Measurements from ENCODE around the gene DHH. TPM values are rescaled to one million over a fixed set of nuclear protein-coding genes. Genes with fewer than 3 reads are reported as not detected.
A peak's percentile ranks its signal among the peaks of the same experiment; 100 is the strongest.

DHH gene
- total and polyA plus RNA-seq, 7 experiments from 2014 or later: 0.24 to 0.91 (median 0.76) TPM; not detected in 2

GRCh38 chr12:49088932-49089330 lies 5.7 kb downstream of the DHH start:
- DNase-seq (no peak), ATAC-seq (no peak)
- Mint-ChIP-seq H3K27me3 (peaks cover 37 to 64% (median 54%) of the 10 kb centered on the region in 5 donors), H3K36me3 (no peaks in the 10 kb centered on the region), H3K9me3 (peaks cover 0 to 2% (median 0%) of the 10 kb centered on the region in 11 donors), H3K4me3 (peak overlapping the region in 6 of 10 donors; percentile 8 to 53 (median 42)), H3K27ac (no peak overlapping the region), H3K4me1 (peaks cover 22 to 59% (median 44%) of the 10 kb centered on the region in 7 donors)
- Histone ChIP-seq H3K36me3 (ENCODE audit: control insufficient read depth in 2 of 3, insufficient read depth in 3 of 3, low read length in 3 of 3) (no peaks in the 10 kb centered on the region), H3K27me3 (ENCODE audit: control insufficient read depth in 2 of 2, insufficient read depth in 2 of 2, low read length in 2 of 2) (peaks cover 18 to 40% of the 10 kb centered on the region in 2 donors), H3K4me3 (ENCODE audit: low read length) (no peak overlapping the region), H3K4me1 (ENCODE audit: control insufficient read depth in 2 of 2, insufficient read depth in 2 of 2, low read length in 2 of 2) (peaks cover 37 to 42% of the 10 kb centered on the region in 2 donors), H3K27ac (ENCODE audit: low read depth, low read length) (no peak overlapping the region), H3K9me3 (ENCODE audit: control insufficient read depth in 2 of 3, low read length in 3 of 3) (no peaks in the 10 kb centered on the region)
- ChIA-PET POLR2A (interaction anchor here (0.7 to 3.0 kb wide), 9 partner anchors 9 to 653 kb away, joined by 3 to 26 read pairs (median 4); partner anchors contain the start of genes LMBR1L, TMBIM6, TUBA1A and TUBA1B), CTCF (interaction anchor here (0.6 to 5.8 kb wide), 18 partner anchors 10 to 236 kb away, joined by 3 to 55 read pairs (median 6); partner anchors contain the start of genes DDX23, LMBR1L, RHEBL1 and TUBA1A)
- intact Hi-C loops (cut with micrococcal nuclease): loop anchor here (1.0 to 2.0 kb wide), 9 partner anchors 9 to 146 kb away; partner anchors contain the start of genes LMBR1L (in 2 of the 2) and TUBA1A (in 1 of the 2)

GRCh38 chr12:49088150-49088931 lies 6.3 kb downstream of the DHH start:
- Histone ChIP-seq H3K27me3 (ENCODE audit: control insufficient read depth in 2 of 2, insufficient read depth in 2 of 2, low read length in 2 of 2) (peaks cover 14 to 37% of the 10 kb centered on the region in 2 donors), H3K9me3 (ENCODE audit: control insufficient read depth in 2 of 3, low read length in 3 of 3) (no peaks in the 10 kb centered on the region), H3K4me3 (ENCODE audit: low read length) (no peak overlapping the region), H3K4me1 (ENCODE audit: control insufficient read depth in 2 of 2, insufficient read depth in 2 of 2, low read length in 2 of 2) (peaks cover 35 to 40% of the 10 kb centered on the region in 2 donors), H3K36me3 (ENCODE audit: control insufficient read depth in 2 of 3, insufficient read depth in 3 of 3, low read length in 3 of 3) (no peaks in the 10 kb centered on the region), H3K27ac (ENCODE audit: low read depth, low read length) (no peak overlapping the region)
- DNase-seq (peak; percentile 39 to 73 (median 70)), ATAC-seq (peak; percentile 94)
- H3K27ac Mint-ChIP-seq: peak overlapping the region in 2 of 9 donors; percentile 5 to 34
- H3K4me3 Mint-ChIP-seq: peak overlapping the region in 7 of 10 donors; percentile 11 to 59 (median 48)
- POLR2A ChIA-PET: interaction anchor here (0.7 to 3.0 kb wide), 8 partner anchors 22 to 653 kb away, joined by 3 to 26 read pairs (median 8); partner anchors contain the start of genes KMT2D, LMBR1L, TMBIM6 and TUBA1A
- no peaks in the 10 kb centered on the region for H3K36me3 Mint-ChIP-seq
- intact Hi-C loops (cut with micrococcal nuclease): loop anchor here (1.0 to 2.0 kb wide), 9 partner anchors 10 to 147 kb away; partner anchors contain the start of genes LMBR1L (in 2 of the 2) and TUBA1A (in 1 of the 2)
- CTCF ChIA-PET: interaction anchor here (0.8 to 5.8 kb wide), 19 partner anchors 10 to 236 kb away, joined by 3 to 55 read pairs (median 6); partner anchors contain the start of genes DDX23, LMBR1L, RHEBL1 and TUBA1A
- H3K9me3 Mint-ChIP-seq: peaks cover 0 to 2% (median 0%) of the 10 kb centered on the region in 11 donors
- H3K4me1 Mint-ChIP-seq: peaks cover 22 to 53% (median 38%) of the 10 kb centered on the region in 7 donors
- H3K27me3 Mint-ChIP-seq: peaks cover 32 to 58% (median 48%) of the 10 kb centered on the region in 5 donors

GRCh38 chr12:49086116-49086515 lies 8.5 kb downstream of the DHH start:
- intact Hi-C loops (cut with micrococcal nuclease): no loop called here
- no peaks in the 10 kb centered on the region for H3K9me3 ChIP-seq (ENCODE audit: control insufficient read depth in 2 of 3, low read length in 3 of 3)
- ATAC-seq (no peak), DNase-seq (no peak)
- no peaks in the 10 kb centered on the region for H3K36me3 Mint-ChIP-seq
- ChIA-PET POLR2A (interaction anchor here (1.7 kb wide), 2 partner anchors 44 to 103 kb away, joined by 6 read pairs; partner anchors contain the start of gene TUBA1A), CTCF (interaction anchor here (0.6 to 5.8 kb wide), 11 partner anchors 8 to 326 kb away, joined by 3 to 55 read pairs (median 3); partner anchors contain the start of genes DHH, RHEBL1 and TUBA1B)
- no peak overlapping the region for H3K27ac Mint-ChIP-seq
- no peak overlapping the region for H3K4me3 ChIP-seq (ENCODE audit: low read length)
- peaks cover 25 to 28% of the 10 kb centered on the region in 2 donors for H3K4me1 ChIP-seq (ENCODE audit: control insufficient read depth in 2 of 2, insufficient read depth in 2 of 2, low read length in 2 of 2)
- H3K4me3 Mint-ChIP-seq: no peak overlapping the region
- H3K9me3 Mint-ChIP-seq: peaks cover 0 to 2% (median 0%) of the 10 kb centered on the region in 11 donors
- H3K36me3 ChIP-seq (ENCODE audit: control insufficient read depth in 2 of 3, insufficient read depth in 3 of 3, low read length in 3 of 3): no peaks in the 10 kb centered on the region
- H3K27me3 Mint-ChIP-seq: peaks cover 15 to 46% (median 30%) of the 10 kb centered on the region in 5 donors
- peaks cover 14 to 22% of the 10 kb centered on the region in 2 donors for H3K27me3 ChIP-seq (ENCODE audit: control insufficient read depth in 2 of 2, insufficient read depth in 2 of 2, low read length in 2 of 2)
- no peak overlapping the region for H3K27ac ChIP-seq (ENCODE audit: low read depth, low read length)
- peaks cover 9 to 38% (median 23%) of the 10 kb centered on the region in 7 donors for H3K4me1 Mint-ChIP-seq

GRCh38 chr12:49084438-49084837 lies 10.2 kb downstream of the DHH start:
- Histone ChIP-seq H3K9me3 (ENCODE audit: control insufficient read depth in 2 of 3, low read length in 3 of 3) (no peaks in the 10 kb centered on the region), H3K4me1 (ENCODE audit: control insufficient read depth in 2 of 2, insufficient read depth in 2 of 2, low read length in 2 of 2) (peaks cover 11 to 13% of the 10 kb centered on the region in 2 donors), H3K27me3 (ENCODE audit: control insufficient read depth in 2 of 2, insufficient read depth in 2 of 2, low read length in 2 of 2) (peaks cover 10 to 11% of the 10 kb centered on the region in 2 donors), H3K27ac (ENCODE audit: low read depth, low read length) (no peak overlapping the region), H3K4me3 (ENCODE audit: low read length) (no peak overlapping the region), H3K36me3 (ENCODE audit: control insufficient read depth in 2 of 3, insufficient read depth in 3 of 3, low read length in 3 of 3) (no peaks in the 10 kb centered on the region)
- Mint-ChIP-seq H3K36me3 (no peaks in the 10 kb centered on the region), H3K9me3 (no peaks in the 10 kb centered on the region), H3K27me3 (peaks cover 5 to 32% (median 18%) of the 10 kb centered on the region in 5 donors), H3K4me3 (no peak overlapping the region), H3K27ac (no peak overlapping the region), H3K4me1 (peaks cover 0 to 26% (median 9%) of the 10 kb centered on the region in 7 donors)
- CTCF ChIA-PET: interaction anchor here (0.7 to 5.8 kb wide), 6 partner anchors 15 to 1040 kb away, joined by 3 to 55 read pairs (median 4); partner anchors contain the start of gene RHEBL1
- intact Hi-C loops (cut with micrococcal nuclease): no loop called here
- ATAC-seq: no peak
- no peak for DNase-seq
- POLR2A ChIA-PET: interaction anchor here (1.1 to 1.5 kb wide), 3 partner anchors 19 to 46 kb away, joined by 3 to 5 read pairs (median 4); no protein-coding TSS in a partner anchor

- no peak for DNase-seq
- H3K9me3 Mint-ChIP-seq: no peaks in the 10 kb centered on the region
- Histone ChIP-seq H3K27me3 (ENCODE audit: control insufficient read depth in 2 of 2, insufficient read depth in 2 of 2, low read length in 2 of 2) (no peaks in the 10 kb centered on the region), H3K4me3 (ENCODE audit: low read length) (no peak overlapping the region), H3K36me3 (ENCODE audit: control insufficient read depth in 2 of 3, insufficient read depth in 3 of 3, low read length in 3 of 3) (no peaks in the 10 kb centered on the region), H3K9me3 (ENCODE audit: control insufficient read depth in 2 of 3, low read length in 3 of 3) (no peaks in the 10 kb centered on the region), H3K27ac (ENCODE audit: low read depth, low read length) (no peak overlapping the region), H3K4me1 (ENCODE audit: control insufficient read depth in 2 of 2, insufficient read depth in 2 of 2, low read length in 2 of 2) (no peaks in the 10 kb centered on the region)
- H3K4me1 Mint-ChIP-seq: no peaks in the 10 kb centered on the region
- H3K36me3 Mint-ChIP-seq: no peaks in the 10 kb centered on the region
- intact Hi-C loops (cut with micrococcal nuclease): no loop called here
- H3K4me3 Mint-ChIP-seq: no peak overlapping the region
- H3K27me3 Mint-ChIP-seq: peaks cover 0 to 7% (median 4%) of the 10 kb centered on the region in 5 donors
- no peak for ATAC-seq
- H3K27ac Mint-ChIP-seq: no peak overlapping the region
- ChIA-PET POLR2A (interaction anchor here (1.2 to 1.7 kb wide), 2 partner anchors 10 to 51 kb away, joined by 3 to 5 read pairs; partner anchors contain the start of genes RHEBL1 and TUBA1B), CTCF (no interaction called here)
These were observed 14.8 kb downstream of the DHH start for GRCh38 chr12:49079793-49080192.

- peak overlapping the region in 3 of 10 donors; percentile 25 to 99 (median 38) for H3K4me3 Mint-ChIP-seq
- intact Hi-C loops (cut with micrococcal nuclease): loop anchor here (1.0 kb wide), 7 partner anchors 15 to 252 kb away; partner anchors contain the start of genes TUBA1A (in 2 of the 2), LMBR1L (in 1 of the 2), PRKAG1 (in 1 of the 2) and TROAP (in 1 of the 2)
These were observed 23.6 kb downstream of the DHH start for GRCh38 chr12:49070971-49071370.

More at GRCh38 chr12:49070971-49071370, 23.6 kb downstream of the DHH start:
- H3K27me3 ChIP-seq (ENCODE audit: control insufficient read depth in 2 of 2, insufficient read depth in 2 of 2, low read length in 2 of 2): no peaks in the 10 kb centered on the region
- H3K36me3 ChIP-seq (ENCODE audit: control insufficient read depth in 2 of 3, insufficient read depth in 3 of 3, low read length in 3 of 3): no peaks in the 10 kb centered on the region
- ChIA-PET CTCF (interaction anchor here (1.5 kb wide), 1 partner anchor 23 kb away, joined by 5 read pairs; the partner anchor contains the start of gene DHH), POLR2A (interaction anchor here (1.0 to 1.9 kb wide), 2 partner anchors 29 to 118 kb away, joined by 3 to 17 read pairs; partner anchors contain the start of gene TUBA1A)
- ATAC-seq (no peak), DNase-seq (no peak)
- H3K36me3 Mint-ChIP-seq: no peaks in the 10 kb centered on the region
- H3K27ac ChIP-seq (ENCODE audit: low read depth, low read length): no peak overlapping the region
- H3K9me3 ChIP-seq (ENCODE audit: control insufficient read depth in 2 of 3, low read length in 3 of 3): no peaks in the 10 kb centered on the region
- H3K4me1 Mint-ChIP-seq: peaks cover 14 to 31% (median 18%) of the 10 kb centered on the region in 7 donors
- peaks cover 0 to 2% (median 0%) of the 10 kb centered on the region in 11 donors for H3K9me3 Mint-ChIP-seq
- no peak overlapping the region for H3K4me3 ChIP-seq (ENCODE audit: low read length)
- peak overlapping the region in 1 of 9 donors; percentile 32 for H3K27ac Mint-ChIP-seq
- H3K4me1 ChIP-seq (ENCODE audit: control insufficient read depth in 2 of 2, insufficient read depth in 2 of 2, low read length in 2 of 2): peaks cover 5 to 13% of the 10 kb centered on the region in 2 donors
- no peaks in the 10 kb centered on the region for H3K27me3 Mint-ChIP-seq

All from naive thymus-derived CD4-positive, alpha-beta T cell (primary cell).